NT2/D1 (cell line): Measurements from ENCODE around the gene PILRA.

Experiments
- DNase-seq: peaks from one replicate; pipeline ENCODE4 v3.0.0-alpha.2; 2011; ENCODE audit warnings: low read depth, low spot score
- H3K27me3 ChIP-seq: 2 replicates; pipeline ENCODE4 v1.6.0; 2011; ENCODE audit warnings: mild to moderate bottlenecking; ENCODE audit not compliant: insufficient read length, insufficient read depth
- H3K36me3 ChIP-seq: 2 replicates; pipeline ENCODE4 v1.6.1; 2011; ENCODE audit warnings: mild to moderate bottlenecking, low read length, mixed read lengths; ENCODE audit not compliant: insufficient read depth, insufficient read length
- H3K4me1 ChIP-seq: 2 replicates; pipeline ENCODE4 v1.5.1; 2011; ENCODE audit not compliant: insufficient read depth, insufficient read length
- H3K4me3 ChIP-seq: 2 replicates; pipeline ENCODE4 v1.5.1; 2011; ENCODE audit warnings: low read depth; ENCODE audit not compliant: insufficient read length
- H3K9ac ChIP-seq: 2 replicates; pipeline ENCODE4 v1.6.0; 2011; ENCODE audit warnings: low read depth; ENCODE audit not compliant: insufficient read length
- H3K9me3 ChIP-seq: 2 replicates; pipeline ENCODE4 v1.5.1; 2011; ENCODE audit warnings: mild to moderate bottlenecking, low read length; ENCODE audit not compliant: insufficient read depth
- SUZ12 ChIP-seq: IDR thresholded peaks from 2 replicates; pipeline ENCODE4 v1.6.1; 2011; ENCODE audit not compliant: insufficient read length, insufficient read depth; ENCODE audit errors: extremely low read depth
- YY1 ChIP-seq: IDR thresholded peaks from 2 replicates; pipeline ENCODE4 v1.6.1; 2011; ENCODE audit not compliant: insufficient read length, insufficient read depth
- ZNF274 ChIP-seq: IDR thresholded peaks from 2 replicates; pipeline ENCODE4 v1.6.1; 2011; ENCODE audit warnings: mild to moderate bottlenecking, low read depth, low read length

Gene PILRA

DNA sequence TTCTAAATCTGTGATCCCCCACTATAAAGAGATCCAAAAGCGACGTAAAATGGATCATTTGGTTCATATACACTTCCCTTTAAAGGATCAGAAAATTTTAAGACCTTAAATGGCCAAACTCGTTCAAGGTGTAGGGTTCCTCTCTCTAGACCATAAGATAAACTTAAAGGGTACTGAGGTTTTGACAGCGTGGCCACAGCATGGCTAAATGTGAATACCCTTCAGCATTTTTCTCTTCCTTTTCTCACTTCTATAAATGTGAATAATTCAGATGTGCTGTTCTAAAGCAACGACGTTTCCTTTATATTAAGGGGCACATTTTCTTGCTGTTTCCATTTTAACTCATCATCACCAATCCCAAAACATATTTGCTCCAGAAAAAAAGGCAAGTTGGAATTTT lies 50.0 kb downstream of the PILRA start:
- Histone ChIP-seq H3K36me3 (no peaks in the 10 kb centered on the region), H3K4me1 (no peaks in the 10 kb centered on the region), H3K27me3 (no peaks in the 10 kb centered on the region), H3K4me3 (no peak overlapping the region), H3K9me3 (peaks cover 6% of the 10 kb centered on the region; the same call in 1 of the 2 replicates), H3K9ac (no peak overlapping the region)
- TF ChIP-seq YY1 (no peak), ZNF274 (no peak), SUZ12 (no peak)
- no peak for DNase-seq

- TF ChIP-seq SUZ12 (no peak), ZNF274 (no peak), YY1 (no peak)
- H3K4me1 ChIP-seq = no peaks in the 10 kb centered on the region
- peaks cover 6% of the 10 kb centered on the region; the same call in 1 of the 2 replicates for H3K9me3 ChIP-seq
- no peak for DNase-seq
- no peak overlapping the region for H3K4me3 ChIP-seq
- H3K27me3 ChIP-seq = no peaks in the 10 kb centered on the region
- H3K36me3 ChIP-seq = no peaks in the 10 kb centered on the region
- H3K9ac ChIP-seq = no peak overlapping the region
Observed at GRCh38 chr7:100425347-100425746, 52.1 kb downstream of the PILRA start.

DNA sequence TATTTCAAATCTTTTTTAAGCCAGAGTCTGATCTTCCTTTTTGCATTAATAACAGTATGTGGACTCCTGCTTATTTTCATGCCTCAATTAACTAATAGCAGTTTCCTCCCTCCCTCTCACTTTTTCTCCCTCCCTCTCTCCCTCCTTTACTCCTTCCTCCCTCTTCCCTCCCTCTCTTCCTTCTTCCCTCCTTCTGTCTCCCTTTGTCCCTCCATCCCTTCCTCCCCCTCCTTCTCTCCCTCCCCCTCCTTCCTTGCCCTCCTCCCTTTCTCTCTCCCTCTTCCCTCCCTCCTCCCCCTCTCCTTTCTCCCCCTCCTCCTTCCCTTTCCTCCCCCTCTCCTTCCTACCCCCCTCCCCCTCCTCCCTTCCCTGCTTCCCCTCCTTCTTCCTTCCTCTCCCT lies 53.2 kb downstream of the PILRA start:
- TF ChIP-seq ZNF274 (no peak), SUZ12 (no peak), YY1 (no peak)
- no peak overlapping the region for H3K4me3 ChIP-seq
- H3K4me1 ChIP-seq = peaks cover 6% of the 10 kb centered on the region
- DNase-seq = no peak
- H3K36me3 ChIP-seq = peaks cover 12% of the 10 kb centered on the region
- peaks cover 6% of the 10 kb centered on the region; the same call in 1 of the 2 replicates for H3K9me3 ChIP-seq
- no peaks in the 10 kb centered on the region for H3K27me3 ChIP-seq
- no peak overlapping the region for H3K9ac ChIP-seq

- H3K4me1 ChIP-seq = peaks cover 12% of the 10 kb centered on the region
- no peak for DNase-seq
Observed at GRCh38 chr7:100427762-100428198, 54.5 kb downstream of the PILRA start.

GRCh38 chr7:100428199-100428966 lies 55.1 kb downstream of the PILRA start, which contains the start of gene ZCWPW1:
Gene ZCWPW1 (minus strand): TSS chr7:100428703. CDS start chr7:100420649, 8,054 bp downstream.
- Histone ChIP-seq H3K4me3 (peak within 1 kb of the TSS; percentile 87), H3K4me1 (peaks cover 15% of the 10 kb centered on the region), H3K9ac (peak within 1 kb of the TSS; percentile 97), H3K9me3 (peaks cover 6% of the 10 kb centered on the region; the same call in 1 of the 2 replicates), H3K36me3 (peaks cover 30% of the 10 kb centered on the region), H3K27me3 (no peaks in the 10 kb centered on the region)
- TF ChIP-seq ZNF274 (no peak), SUZ12 (no peak), YY1 (peak; percentile 67)
- peak; percentile 94 for DNase-seq

More at GRCh38 chr7:100427762-100428198, 54.5 kb downstream of the PILRA start:
- Histone ChIP-seq H3K9ac (no peak overlapping the region), H3K27me3 (no peaks in the 10 kb centered on the region), H3K9me3 (peaks cover 6% of the 10 kb centered on the region; the same call in 1 of the 2 replicates), H3K36me3 (peaks cover 24% of the 10 kb centered on the region), H3K4me3 (no peak overlapping the region)
- TF ChIP-seq YY1 (no peak), SUZ12 (no peak), ZNF274 (no peak)

GRCh38 chr7:100428967-100429636 lies 55.8 kb downstream of the PILRA start:
- Histone ChIP-seq H3K36me3 (peaks cover 37% of the 10 kb centered on the region), H3K9ac (peak overlapping the region; percentile 97), H3K4me3 (peak overlapping the region; percentile 87), H3K9me3 (peaks cover 6% of the 10 kb centered on the region; the same call in 1 of the 2 replicates), H3K4me1 (peaks cover 17% of the 10 kb centered on the region), H3K27me3 (no peaks in the 10 kb centered on the region)
- peak; percentile 100 for DNase-seq
- TF ChIP-seq SUZ12 (no peak), ZNF274 (no peak), YY1 (no peak)
